ENCODE results near the gene ARCN1. TPM values are rescaled to one million over a fixed set of nuclear protein-coding genes. Genes with fewer than 3 reads are reported as not detected.

ARCN1 gene
- total and polyA plus RNA-seq, 2 of the 4 experiments (the other 2 are of a cell fraction) = 148 to 212 TPM

- Histone ChIP-seq H2BK20ac (ENCODE audit: low read depth, low read length) (no peak overlapping the region), H3K9me1 (ENCODE audit: insufficient read depth, low read length) (peaks cover 6% of the 10 kb centered on the region), H3K23ac (ENCODE audit: low read depth, low read length) (no peak overlapping the region; the same call in 1 of the 2 replicates), H4K20me1 (ENCODE audit: insufficient read depth, low read length) (no peaks in the 10 kb centered on the region), H3K27ac (ENCODE audit: insufficient read depth, low read length) (no peak overlapping the region), H3K4ac (ENCODE audit: low read depth, low read length) (no peak overlapping the region), H2AFZ (replicated peaks; ENCODE audit: low read length, poor library complexity) (no peak overlapping the region), H2BK5ac (ENCODE audit: low read depth, low read length, poor library complexity, severe bottlenecking) (no peak overlapping the region), H2AK5ac (ENCODE audit: low read depth, low read length) (no peak overlapping the region), H3K36me3 (ENCODE audit: control insufficient read depth, insufficient read depth, low read length) (peaks cover 3% of the 10 kb centered on the region; the same call in 1 of the 2 replicates), H3K79me1 (ENCODE audit: low read depth in 1 of 2, low read length in 2 of 2) (peaks cover 0 to 10% of the 10 kb centered on the region in 2 experiments; a peak in 3 of 4 replicates), H4K8ac (ENCODE audit: low read depth in 2 of 2, low read length in 2 of 2) (no peak overlapping the region), H3K4me3 (ENCODE audit: insufficient read depth, low read depth, low read length) (no peak overlapping the region), H3K4me2 (ENCODE audit: low read depth, low read length) (no peak overlapping the region), H3K4me1 (ENCODE audit: control insufficient read depth, insufficient read depth, low read length) (peaks cover 2% of the 10 kb centered on the region; the same call in 1 of the 2 replicates), H2BK120ac (ENCODE audit: low read depth, low read length) (no peak overlapping the region), H4K5ac (ENCODE audit: low read depth, low read length) (no peak overlapping the region), H2AK9ac (replicated peaks; ENCODE audit: low read depth, low read length, poor library complexity) (peak overlapping the region; percentile 21), H3K9ac (ENCODE audit: low read depth, low read length) (no peak overlapping the region), H3K18ac (ENCODE audit: low read depth, low read length) (no peak overlapping the region), H3K9me3 (ENCODE audit: control insufficient read depth, insufficient read depth, low read length) (no peaks in the 10 kb centered on the region), H3K14ac (replicated peaks; ENCODE audit: low read depth, low read length) (no peak overlapping the region), H3K56ac (ENCODE audit: extremely low read depth, insufficient read depth, low read length) (no peak overlapping the region), H2BK15ac (ENCODE audit: low read depth, low read length) (no peak overlapping the region), H4K91ac (ENCODE audit: insufficient read depth, low read depth, low read length) (peak overlapping the region; percentile 6; the same call in 1 of the 2 replicates), H3K27me3 (ENCODE audit: control insufficient read depth, insufficient read depth, low read length) (no peaks in the 10 kb centered on the region)
- TF ChIP-seq CHD1 (IDR thresholded peaks at IDR 0.05; ENCODE audit: low read depth, low read length) (no peak), CEBPB (IDR thresholded peaks at IDR 0.05; ENCODE audit: low read depth, low read length) (no peak), MXI1 (IDR thresholded peaks at IDR 0.05; ENCODE audit: borderline replicate concordance, low read depth, low read length) (no peak), FOS (IDR thresholded peaks at IDR 0.05; ENCODE audit: low read depth, low read length) (no peak), ELK1 (IDR thresholded peaks at IDR 0.05; ENCODE audit: borderline replicate concordance, low read depth, low read length) (no peak), SMC3 (IDR thresholded peaks at IDR 0.05; ENCODE audit: low read depth, low read length) (no peak), RAD21 (IDR thresholded peaks at IDR 0.05; ENCODE audit: low read length) (no peak), MAZ (IDR thresholded peaks at IDR 0.05; ENCODE audit: borderline replicate concordance, low read depth, low read length) (no peak), RCOR1 (IDR thresholded peaks at IDR 0.05; ENCODE audit: insufficient replicate concordance, low read length) (no peak), CTCF (conservative IDR thresholded peaks at IDR 0.05; ENCODE audit: low read depth, low read length) (no peak)
- TF ChIP-seq, protein P1, sequence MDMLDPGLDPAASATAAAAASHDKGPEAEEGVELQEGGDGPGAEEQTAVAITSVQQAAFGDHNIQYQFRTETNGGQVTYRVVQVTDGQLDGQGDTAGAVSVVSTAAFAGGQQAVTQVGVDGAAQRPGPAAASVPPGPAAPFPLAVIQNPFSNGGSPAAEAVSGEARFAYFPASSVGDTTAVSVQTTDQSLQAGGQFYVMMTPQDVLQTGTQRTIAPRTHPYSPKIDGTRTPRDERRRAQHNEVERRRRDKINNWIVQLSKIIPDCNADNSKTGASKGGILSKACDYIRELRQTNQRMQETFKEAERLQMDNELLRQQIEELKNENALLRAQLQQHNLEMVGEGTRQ (IDR thresholded peaks at IDR 0.05; ENCODE audit: low read depth, low read length) = no peak
- BruUV-seq (replicated peaks) = no TSS peak
- ATAC-seq (ENCODE audit: low read depth) (no peak), DNase-seq (no peak)
- in situ Hi-C loops (cut with MboI; ENCODE audit: low sequenced_read_pairs) (no loop called here), intact Hi-C loops (cut with micrococcal nuclease) (no loop called here), dilution Hi-C loops (cut with HindIII; ENCODE audit: low sequenced_read_pairs, unreplicated experiment) (no loop called here)
- CTCF ChIA-PET = no interaction called here
- POLR2A ChIA-PET (ENCODE audit: unreplicated experiment) = no interaction called here
- no CpG with 5 or more reads among the region's 9 CpGs for WGBS, 2 experiments (ENCODE audit: extremely low coverage in 2 of 2, insufficient read length in 1 of 2)
Observed at GRCh38 chr11:118535261-118535660, 36.9 kb upstream of the ARCN1 start.

Data from IMR-90 (cell line).